Liver (tissue), 9 donors: ENCODE measurements around the gene PPP2R2C. TPM values are rescaled to one million over a fixed set of nuclear protein-coding genes. Genes with fewer than 3 reads are reported as not detected.

Experiments used
- DNase-seq: peaks from one replicate; pipeline ENCODE4 v3.0.0-alpha.2; 2017; ENCODE audit warnings: low spot score
- H3K27ac ChIP-seq, 2 donors: one replicate each; pipeline ENCODE4 v1.7.0; 2013; ENCODE audit warnings: inconsistent platforms in 2 of 2, low read length in 2 of 2, control low read depth in 1 of 2, low read depth in 1 of 2, mild to moderate bottlenecking in 1 of 2
- H3K27me3 ChIP-seq, 4 donors: one replicate each; pipeline versions ENCODE4 v1.6.1 to v1.7.0; 2013; ENCODE audit warnings: low read length in 3 of 4, inconsistent platforms in 1 of 4, mild to moderate bottlenecking in 1 of 4, moderate library complexity in 1 of 4; ENCODE audit not compliant: control insufficient read depth in 4 of 4, insufficient read depth in 4 of 4
- H3K36me3 ChIP-seq, 4 donors: one replicate each; pipeline versions ENCODE4 v1.6.1 to v1.7.0; 2013; ENCODE audit warnings: low read length in 3 of 4, mild to moderate bottlenecking in 3 of 4, low read depth in 1 of 4, moderate library complexity in 1 of 4; ENCODE audit not compliant: control insufficient read depth in 4 of 4, insufficient read depth in 3 of 4
- H3K4me1 ChIP-seq, 4 donors: one replicate each; pipeline versions ENCODE4 v1.6.1 to v1.7.0; 2013; ENCODE audit warnings: low read length in 3 of 4, mild to moderate bottlenecking in 3 of 4, moderate library complexity in 1 of 4; ENCODE audit not compliant: control insufficient read depth in 4 of 4, insufficient read depth in 4 of 4
- H3K4me3 ChIP-seq, 3 donors: one replicate each; pipeline versions ENCODE4 v1.6.1 to v1.7.0; 2013; ENCODE audit warnings: low read length in 3 of 3, control low read depth in 1 of 3, low read depth in 1 of 3, mild to moderate bottlenecking in 1 of 3
- H3K9ac ChIP-seq, 2 donors: one replicate each; pipeline ENCODE4 v1.7.0; 2013; ENCODE audit warnings: low read length in 2 of 2, mild to moderate bottlenecking in 2 of 2, moderate library complexity in 2 of 2, control low read depth in 1 of 2, low read depth in 1 of 2
- H3K9me3 ChIP-seq, 4 donors: one replicate each; pipeline versions ENCODE4 v1.6.1 to v1.7.0; 2013; ENCODE audit warnings: low read length in 3 of 4; ENCODE audit not compliant: control insufficient read depth in 4 of 4
- EGR1 ChIP-seq, 2 donors: IDR thresholded peaks; 2 replicates each; pipeline ENCODE4 v1.6.1; 2016 to 2018; ENCODE audit warnings: antibody characterized with exemption in 2 of 2, low read depth in 2 of 2
- HNF4A ChIP-seq, 2 donors: conservative IDR thresholded peaks; 2 replicates each; pipeline ENCODE4 v1.6.1; 2016; ENCODE audit warnings: antibody characterized with exemption in 2 of 2, mild to moderate bottlenecking in 2 of 2
- HNF4G ChIP-seq: IDR thresholded peaks from 2 replicates; pipeline ENCODE4 v1.6.1; 2016; ENCODE audit warnings: antibody characterized with exemption
- JUND ChIP-seq, 2 donors: IDR thresholded peaks; 2 replicates each; pipeline ENCODE4 v1.6.1; 2016; ENCODE audit warnings: antibody characterized with exemption in 2 of 2
- NR2F2 ChIP-seq: IDR thresholded peaks from 2 replicates; pipeline ENCODE4 v1.6.1; 2016; ENCODE audit warnings: antibody characterized with exemption
- SP1 ChIP-seq: IDR thresholded peaks from 2 replicates; pipeline ENCODE4 v1.6.1; 2018; ENCODE audit warnings: antibody characterized with exemption, mild to moderate bottlenecking
- TAF1 ChIP-seq: conservative IDR thresholded peaks from 2 replicates; pipeline ENCODE4 v1.6.1; 2016; ENCODE audit warnings: antibody characterized with exemption, mild to moderate bottlenecking
- WGBS: extraction: QIAGEN DNeasy Blood & Tissue Kit; methylation state at CpG from one replicate; pipeline ENCODE4 v1.1.7; 2013; 5-methylcytosine and 5-hydroxymethylcytosine counted together
- polyA plus RNA-seq, 2 donors: library from polyadenylated mRNA; stranded (reverse) in 1 of 2; unstranded in 1 of 2; fragments of 200-250 nt in 1 of 2; fragments of >200 nt in 1 of 2; fragmentation: Nextera tagmentation in 1 of 2; extraction: Ambion mirVana in 1 of 2; gene quantifications; one replicate each; pipeline versions ENCODE4 v1.2.1 to v1.2.3, GENCODE V29; 2013 to 2015
- total RNA-seq, 2 donors: library from RNA; depleted of rRNA; stranded (reverse); fragments of >200 nt; gene quantifications; one replicate each; pipeline ENCODE4 v1.2.3, GENCODE V29; 2014
- TF ChIP-seq, protein P1 (sequence below): IDR thresholded peaks from 2 replicates; pipeline ENCODE4 v1.6.1; 2016; ENCODE audit warnings: antibody characterized with exemption
- TF ChIP-seq, protein P2 (sequence below): IDR thresholded peaks from 2 replicates; pipeline ENCODE4 v1.6.1; 2016; ENCODE audit warnings: antibody characterized with exemption
- TF ChIP-seq, protein P3 (sequence below): IDR thresholded peaks from 2 replicates; pipeline ENCODE4 v1.6.1; 2016; ENCODE audit warnings: antibody characterized with exemption, mild to moderate bottlenecking
- donor health status: healthy.
- donor health status: healthy.
- donor health status: healthy.
- donor health status: healthy.
- donor health status: healthy.

Gene PPP2R2C
- total and polyA plus RNA-seq, 4 donors, result under 0.01 to 0.01 TPM; not detected in 2

DNA sequence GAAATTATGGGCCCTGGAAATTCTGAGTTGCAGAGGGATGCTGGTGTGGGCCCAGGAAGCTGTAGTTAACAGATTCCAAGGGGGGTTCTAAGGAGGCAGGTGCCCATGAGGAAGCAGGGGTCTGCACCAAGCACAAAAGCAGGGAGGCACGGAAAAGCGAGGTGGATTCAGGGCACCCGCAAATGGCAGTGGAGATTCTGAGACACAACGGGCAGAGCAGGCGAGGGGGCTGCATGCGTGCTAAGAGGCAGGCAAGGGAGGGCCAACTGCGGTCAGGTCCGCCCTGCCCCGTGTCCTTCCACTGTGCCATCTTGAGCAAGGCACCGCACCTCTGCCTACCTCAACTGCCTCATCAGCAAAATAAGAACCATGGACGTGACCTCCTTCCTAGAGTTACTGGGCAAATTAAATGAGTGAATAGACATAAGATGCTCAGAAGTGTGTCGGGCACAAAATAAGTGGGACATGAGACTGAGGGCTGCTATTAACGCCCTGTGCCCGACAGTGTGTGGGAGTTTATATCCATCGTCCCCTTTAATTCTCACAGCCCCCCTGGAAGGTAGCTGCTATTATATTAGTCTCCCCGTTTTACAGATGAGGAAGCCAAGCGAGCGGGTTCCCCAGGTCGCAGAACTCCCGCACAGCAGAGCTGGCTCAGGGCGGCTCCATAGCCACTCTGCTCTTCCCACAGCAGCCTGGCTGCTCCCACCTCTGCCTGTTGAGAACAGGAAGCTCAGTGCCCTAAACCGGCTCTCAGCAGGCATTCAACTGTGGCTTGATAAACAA lies 67.6 kb downstream of the PPP2R2C start:
- TF ChIP-seq, protein P1, sequence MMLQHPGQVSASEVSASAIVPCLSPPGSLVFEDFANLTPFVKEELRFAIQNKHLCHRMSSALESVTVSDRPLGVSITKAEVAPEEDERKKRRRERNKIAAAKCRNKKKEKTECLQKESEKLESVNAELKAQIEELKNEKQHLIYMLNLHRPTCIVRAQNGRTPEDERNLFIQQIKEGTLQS, result no peak
- no peak for TF ChIP-seq TAF1
- no peak for TF ChIP-seq EGR1 (IDR thresholded peaks at IDR 0.05; ENCODE audit: low read depth in 2 of 2)
- TF ChIP-seq HNF4A (conservative IDR thresholded peaks at IDR 0.05), result no peak
- no peak for TF ChIP-seq NR2F2
- TF ChIP-seq, protein P2, sequence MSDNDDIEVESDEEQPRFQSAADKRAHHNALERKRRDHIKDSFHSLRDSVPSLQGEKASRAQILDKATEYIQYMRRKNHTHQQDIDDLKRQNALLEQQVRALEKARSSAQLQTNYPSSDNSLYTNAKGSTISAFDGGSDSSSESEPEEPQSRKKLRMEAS, result no peak
- no peak for TF ChIP-seq JUND (IDR thresholded peaks at IDR 0.05)
- TF ChIP-seq HNF4G, result no peak
- Histone ChIP-seq H3K36me3 (no peaks in the 10 kb centered on the region), H3K9me3 (no peaks in the 10 kb centered on the region), H3K9ac (no peak overlapping the region), H3K27me3 (peaks cover 0 to 4% (median 4%) of the 10 kb centered on the region in 4 donors), H3K4me1 (no peaks in the 10 kb centered on the region), H3K4me3 (no peak overlapping the region), H3K27ac (no peak overlapping the region)
- 65% methylated on average over 22 of the region's 22 CpGs for whole genome bisulfite sequencing
- DNase-seq, result no peak

DNA sequence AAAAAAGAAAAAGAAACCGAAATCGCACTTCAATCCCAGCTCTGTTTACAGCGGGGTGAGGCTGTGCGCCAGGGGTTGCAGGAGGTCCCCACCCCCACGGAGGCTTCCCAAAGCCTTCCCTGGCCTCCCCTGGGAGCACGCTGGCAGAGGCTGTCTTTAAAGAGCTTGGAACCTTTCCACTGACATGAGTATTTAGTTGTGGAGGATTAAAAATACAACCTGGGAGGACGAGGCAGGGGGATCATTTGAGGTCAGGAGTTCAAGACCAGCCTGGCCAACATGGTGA lies 69.1 kb downstream of the PPP2R2C start:
- no peak for TF ChIP-seq HNF4A (conservative IDR thresholded peaks at IDR 0.05)
- no peaks in the 10 kb centered on the region for H3K36me3 ChIP-seq
- no peak for DNase-seq
- H3K9ac ChIP-seq, result no peak overlapping the region
- no peak overlapping the region for H3K4me3 ChIP-seq
- WGBS, result 12% methylated on average over 7 of the region's 7 CpGs
- H3K27me3 ChIP-seq, result peaks cover 0 to 4% (median 4%) of the 10 kb centered on the region in 4 donors
- no peaks in the 10 kb centered on the region for H3K4me1 ChIP-seq
- no peaks in the 10 kb centered on the region for H3K9me3 ChIP-seq
- no peak overlapping the region for H3K27ac ChIP-seq

DNA sequence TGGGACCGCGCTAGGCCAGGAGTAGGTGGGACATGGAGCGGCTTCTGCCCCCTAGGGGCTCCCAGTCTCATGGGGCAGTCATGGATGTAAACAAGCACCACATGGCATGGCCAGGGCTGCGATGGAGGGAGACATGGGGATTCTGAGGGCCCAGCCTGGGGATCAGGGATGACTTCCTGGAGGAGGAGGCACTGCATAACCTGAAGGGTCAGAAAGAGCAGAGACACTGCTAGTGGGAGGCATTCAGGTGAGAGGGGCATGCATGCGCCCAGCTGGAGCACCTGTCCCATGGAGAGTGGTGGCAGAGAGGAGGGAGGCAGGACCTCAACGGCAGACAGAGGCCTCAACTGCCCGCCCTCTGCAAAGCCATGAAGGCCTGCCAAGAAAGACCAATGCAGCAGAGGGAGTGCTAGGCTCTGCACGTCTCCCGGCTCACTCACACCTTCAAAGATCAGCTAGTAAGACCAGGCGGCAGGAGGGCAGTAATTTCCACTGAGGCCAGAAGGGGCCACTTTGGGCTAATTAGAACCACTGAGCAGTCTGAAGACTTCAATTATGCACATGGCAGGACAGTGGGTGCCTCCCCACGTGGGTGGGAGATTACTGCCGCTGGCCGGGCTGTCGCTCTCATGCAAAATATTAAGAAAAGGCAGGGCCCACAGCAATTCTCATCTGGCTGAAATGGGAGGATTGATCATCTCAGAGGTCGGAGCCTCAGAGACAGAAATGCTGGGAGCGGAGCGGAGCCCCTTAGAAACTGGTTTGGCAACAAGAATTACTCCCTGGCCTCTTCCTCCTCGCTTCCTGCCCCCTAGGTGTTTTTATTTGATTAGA lies 69.6 kb downstream of the PPP2R2C start:
- H3K36me3 ChIP-seq, result no peaks in the 10 kb centered on the region
- no peaks in the 10 kb centered on the region for H3K4me1 ChIP-seq
- no peak for TF ChIP-seq TAF1
- TF ChIP-seq SP1, result no peak
- TF ChIP-seq EGR1 (IDR thresholded peaks at IDR 0.05; ENCODE audit: low read depth in 2 of 2), result no peak
- TF ChIP-seq, protein P3, sequence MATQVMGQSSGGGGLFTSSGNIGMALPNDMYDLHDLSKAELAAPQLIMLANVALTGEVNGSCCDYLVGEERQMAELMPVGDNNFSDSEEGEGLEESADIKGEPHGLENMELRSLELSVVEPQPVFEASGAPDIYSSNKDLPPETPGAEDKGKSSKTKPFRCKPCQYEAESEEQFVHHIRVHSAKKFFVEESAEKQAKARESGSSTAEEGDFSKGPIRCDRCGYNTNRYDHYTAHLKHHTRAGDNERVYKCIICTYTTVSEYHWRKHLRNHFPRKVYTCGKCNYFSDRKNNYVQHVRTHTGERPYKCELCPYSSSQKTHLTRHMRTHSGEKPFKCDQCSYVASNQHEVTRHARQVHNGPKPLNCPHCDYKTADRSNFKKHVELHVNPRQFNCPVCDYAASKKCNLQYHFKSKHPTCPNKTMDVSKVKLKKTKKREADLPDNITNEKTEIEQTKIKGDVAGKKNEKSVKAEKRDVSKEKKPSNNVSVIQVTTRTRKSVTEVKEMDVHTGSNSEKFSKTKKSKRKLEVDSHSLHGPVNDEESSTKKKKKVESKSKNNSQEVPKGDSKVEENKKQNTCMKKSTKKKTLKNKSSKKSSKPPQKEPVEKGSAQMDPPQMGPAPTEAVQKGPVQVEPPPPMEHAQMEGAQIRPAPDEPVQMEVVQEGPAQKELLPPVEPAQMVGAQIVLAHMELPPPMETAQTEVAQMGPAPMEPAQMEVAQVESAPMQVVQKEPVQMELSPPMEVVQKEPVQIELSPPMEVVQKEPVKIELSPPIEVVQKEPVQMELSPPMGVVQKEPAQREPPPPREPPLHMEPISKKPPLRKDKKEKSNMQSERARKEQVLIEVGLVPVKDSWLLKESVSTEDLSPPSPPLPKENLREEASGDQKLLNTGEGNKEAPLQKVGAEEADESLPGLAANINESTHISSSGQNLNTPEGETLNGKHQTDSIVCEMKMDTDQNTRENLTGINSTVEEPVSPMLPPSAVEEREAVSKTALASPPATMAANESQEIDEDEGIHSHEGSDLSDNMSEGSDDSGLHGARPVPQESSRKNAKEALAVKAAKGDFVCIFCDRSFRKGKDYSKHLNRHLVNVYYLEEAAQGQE, result no peak
- TF ChIP-seq, protein P1, result no peak
- H3K9me3 ChIP-seq, result no peaks in the 10 kb centered on the region
- peaks cover 0 to 4% (median 4%) of the 10 kb centered on the region in 4 donors for H3K27me3 ChIP-seq
- no peak overlapping the region for H3K9ac ChIP-seq
- WGBS, result 37% methylated on average over 18 of the region's 18 CpGs
- DNase-seq, result no peak
- H3K27ac ChIP-seq, result no peak overlapping the region
- no peak overlapping the region for H3K4me3 ChIP-seq
